HAP-1 (cell line): ENCODE data around the gene ADGRL3.

ENCODE experiments used
- DNase-seq, 2 experiments: peaks; one replicate each; pipeline ENCODE4 v3.0.0-alpha.2; 2016 to 2020; ENCODE audit warnings: low spot score in 2 of 2
- H3K27me3 ChIP-seq: fragments of 250-450 bp; sonication (Bioruptor Pico); 2 replicates; pipeline ENCODE4 v1.5.1; 2020; ENCODE audit warnings: low read depth, mild to moderate bottlenecking, moderate library complexity
- H3K36me3 ChIP-seq: fragments of 250-450 bp; sonication (Bioruptor Pico); replicated peaks from 2 replicates; pipeline ENCODE4 v1.5.1; 2020; ENCODE audit warnings: mild to moderate bottlenecking
- H3K4me1 ChIP-seq: fragments of 250-450 bp; sonication (Bioruptor Pico); 2 replicates; pipeline ENCODE4 v1.5.1; 2020; ENCODE audit warnings: mild to moderate bottlenecking
- H3K4me3 ChIP-seq: fragments of 250-450 bp; sonication (Bioruptor Pico); 2 replicates; pipeline ENCODE4 v1.5.1; 2020; ENCODE audit warnings: mild to moderate bottlenecking, moderate library complexity
- H3K9me3 ChIP-seq: fragments of 250-450 bp; sonication (Bioruptor Pico); 2 replicates; pipeline ENCODE4 v1.5.1; 2020; ENCODE audit warnings: mild to moderate bottlenecking, moderate library complexity
- in situ Hi-C: fragments of 300-500 bp; cut with MboI; formaldehyde crosslinking; loops from 3 replicates; pipeline ENCODE4 v1.14.3; 2020; ENCODE audit warnings: low sequenced_read_pairs, inconsistent platforms, mixed read lengths

Gene ADGRL3

GRCh38 chr4:61407642-61408618 lies 207.8 kb downstream of the ADGRL3 start:
- DNase-seq = no peak
- H3K4me3 ChIP-seq = no peak overlapping the region
- in situ Hi-C loops = no loop called here
- H3K9me3 ChIP-seq = no peaks in the 10 kb centered on the region
- no peaks in the 10 kb centered on the region for H3K4me1 ChIP-seq
- no peaks in the 10 kb centered on the region for H3K36me3 ChIP-seq
- no peaks in the 10 kb centered on the region for H3K27me3 ChIP-seq

- in situ Hi-C loops = no loop called here
- Histone ChIP-seq H3K4me1 (no peaks in the 10 kb centered on the region), H3K9me3 (no peaks in the 10 kb centered on the region), H3K27me3 (no peaks in the 10 kb centered on the region), H3K36me3 (no peaks in the 10 kb centered on the region), H3K4me3 (no peak overlapping the region)
- no peak for DNase-seq
These were observed 208.7 kb downstream of the ADGRL3 start for GRCh38 chr4:61408861-61409260.

DNA sequence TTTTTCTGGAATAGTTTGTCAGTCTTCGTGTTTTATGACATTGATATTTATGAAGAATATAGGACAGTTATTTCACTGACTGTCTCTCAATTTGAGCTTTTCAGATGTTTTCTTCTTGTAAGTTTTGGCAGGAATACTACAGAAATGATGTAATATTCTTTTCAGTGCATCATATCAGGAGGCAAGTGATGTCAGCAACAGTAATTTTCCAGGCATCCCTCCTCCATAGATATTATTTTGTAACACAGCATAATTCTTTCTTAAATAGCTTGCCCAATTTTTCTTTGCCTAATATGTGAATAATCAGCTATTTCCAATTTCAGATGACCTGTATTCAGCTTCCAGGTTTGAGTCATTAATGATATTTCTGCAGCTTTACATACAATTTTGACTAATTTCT lies 211.1 kb downstream of the ADGRL3 start:
- Histone ChIP-seq H3K27me3 (no peaks in the 10 kb centered on the region), H3K4me1 (no peaks in the 10 kb centered on the region), H3K36me3 (no peaks in the 10 kb centered on the region), H3K4me3 (no peak overlapping the region), H3K9me3 (no peaks in the 10 kb centered on the region)
- in situ Hi-C loops = no loop called here
- DNase-seq = no peak

DNA sequence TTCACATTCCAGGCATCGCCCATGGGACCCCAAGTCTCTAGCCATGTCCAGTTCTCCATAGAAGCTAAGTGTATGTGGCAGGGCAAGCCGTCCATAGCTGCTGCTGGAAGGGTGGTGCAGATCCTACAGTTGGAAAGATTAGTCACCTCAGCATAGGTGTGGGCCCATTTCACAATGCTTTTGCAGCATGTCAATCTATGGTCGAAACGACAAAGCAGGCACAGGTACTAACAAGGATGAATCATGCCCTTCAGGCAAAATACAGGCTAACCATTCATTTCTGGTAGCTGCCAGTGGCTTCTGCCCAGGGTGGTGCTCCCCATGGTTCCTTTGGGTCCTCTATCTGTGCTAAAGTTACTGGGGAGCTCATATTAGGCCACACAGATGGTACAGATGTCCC lies 225.2 kb downstream of the ADGRL3 start:
- Histone ChIP-seq H3K4me3 (no peak overlapping the region), H3K27me3 (no peaks in the 10 kb centered on the region), H3K36me3 (no peaks in the 10 kb centered on the region), H3K4me1 (no peaks in the 10 kb centered on the region), H3K9me3 (no peaks in the 10 kb centered on the region)
- in situ Hi-C loops = no loop called here
- DNase-seq = no peak

DNA sequence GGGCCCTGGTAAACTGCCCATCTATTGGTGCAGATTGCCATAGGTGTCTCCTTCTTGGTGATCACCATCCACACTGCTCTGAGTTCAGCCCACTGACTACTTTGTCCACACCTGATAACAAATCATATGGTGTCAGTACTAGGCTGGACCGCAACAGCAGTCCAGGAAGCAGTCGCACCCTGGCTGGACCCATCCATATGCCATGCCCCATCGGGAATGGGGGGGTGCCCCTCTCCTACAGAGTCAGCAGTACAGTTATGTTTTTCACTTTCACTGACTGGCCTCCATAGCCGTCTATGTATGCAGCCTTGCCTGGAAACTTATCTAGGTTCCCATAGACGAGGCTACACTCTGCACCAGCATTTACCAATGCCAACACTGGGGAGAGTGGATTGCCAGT lies 226.1 kb downstream of the ADGRL3 start:
- Histone ChIP-seq H3K4me3 (no peak overlapping the region), H3K27me3 (no peaks in the 10 kb centered on the region), H3K4me1 (no peaks in the 10 kb centered on the region), H3K36me3 (no peaks in the 10 kb centered on the region), H3K9me3 (no peaks in the 10 kb centered on the region)
- in situ Hi-C loops = no loop called here
- DNase-seq = no peak

- no peaks in the 10 kb centered on the region for H3K36me3 ChIP-seq
- no peaks in the 10 kb centered on the region for H3K4me1 ChIP-seq
- H3K4me3 ChIP-seq = no peak overlapping the region
- in situ Hi-C loops = no loop called here
- no peaks in the 10 kb centered on the region for H3K9me3 ChIP-seq
- no peak for DNase-seq
- H3K27me3 ChIP-seq = no peaks in the 10 kb centered on the region
These were observed 227.1 kb downstream of the ADGRL3 start for GRCh38 chr4:61427099-61427817.

DNA sequence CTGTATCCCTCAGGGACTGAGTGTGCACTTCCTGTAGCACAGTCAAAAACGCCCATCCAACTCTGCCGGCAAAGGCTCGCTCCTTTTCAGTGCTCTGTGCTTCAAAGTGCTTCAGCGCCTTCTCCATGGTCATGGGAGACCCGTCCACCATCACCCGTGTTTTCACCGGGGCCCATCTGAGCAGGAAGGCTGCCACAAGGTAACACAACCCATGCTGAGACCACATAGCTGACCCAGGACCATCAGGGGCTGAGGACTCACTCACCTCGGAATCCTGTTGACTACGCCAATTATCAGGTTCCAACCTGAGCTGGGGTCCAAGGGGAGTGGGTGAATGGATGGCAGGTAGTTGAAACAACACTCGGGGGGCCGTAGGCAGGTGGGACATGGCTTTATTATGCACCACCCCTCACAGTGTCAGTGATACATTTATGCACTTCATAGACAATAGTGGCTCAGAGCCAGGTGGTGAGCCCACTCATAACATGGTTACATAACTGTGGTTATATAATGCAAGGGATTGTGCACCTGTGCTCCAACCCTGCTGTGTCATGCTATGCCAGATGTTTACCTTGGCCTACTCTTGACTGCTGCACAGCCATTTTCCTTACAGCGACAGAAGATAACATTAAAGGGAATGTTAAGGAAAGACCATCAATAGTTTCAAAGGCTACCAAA lies 227.8 kb downstream of the ADGRL3 start:
- Histone ChIP-seq H3K36me3 (no peaks in the 10 kb centered on the region), H3K4me3 (no peak overlapping the region), H3K9me3 (no peaks in the 10 kb centered on the region), H3K27me3 (no peaks in the 10 kb centered on the region), H3K4me1 (no peaks in the 10 kb centered on the region)
- in situ Hi-C loops = no loop called here
- DNase-seq = no peak

DNA sequence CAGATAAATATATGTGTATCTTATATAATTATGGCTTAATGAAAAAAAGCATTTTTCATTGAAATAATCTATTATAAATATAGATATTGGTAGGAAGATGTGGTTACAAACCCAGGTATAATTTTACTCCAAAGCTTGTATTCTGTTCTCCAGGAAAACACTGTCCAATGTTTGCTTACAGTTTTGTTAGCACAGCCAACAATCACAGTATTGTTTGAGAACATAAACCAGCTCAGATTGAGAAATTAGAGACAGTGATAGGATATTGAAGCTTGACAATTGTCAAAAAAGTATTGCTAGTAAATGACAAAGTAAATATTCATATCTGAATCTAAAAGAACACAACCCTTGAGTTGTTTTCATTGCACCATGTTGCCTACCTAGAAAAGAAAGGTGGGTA lies 228.8 kb downstream of the ADGRL3 start:
- no peaks in the 10 kb centered on the region for H3K36me3 ChIP-seq
- H3K4me3 ChIP-seq = no peak overlapping the region
- in situ Hi-C loops = no loop called here
- DNase-seq = no peak
- H3K9me3 ChIP-seq = no peaks in the 10 kb centered on the region
- H3K4me1 ChIP-seq = no peaks in the 10 kb centered on the region
- no peaks in the 10 kb centered on the region for H3K27me3 ChIP-seq

- Histone ChIP-seq H3K4me1 (peaks cover 9% of the 10 kb centered on the region), H3K4me3 (no peak overlapping the region), H3K27me3 (no peaks in the 10 kb centered on the region), H3K9me3 (no peaks in the 10 kb centered on the region), H3K36me3 (no peaks in the 10 kb centered on the region)
- no peak for DNase-seq
- in situ Hi-C loops = no loop called here
These were observed 231.0 kb downstream of the ADGRL3 start for GRCh38 chr4:61431131-61431530.

DNA sequence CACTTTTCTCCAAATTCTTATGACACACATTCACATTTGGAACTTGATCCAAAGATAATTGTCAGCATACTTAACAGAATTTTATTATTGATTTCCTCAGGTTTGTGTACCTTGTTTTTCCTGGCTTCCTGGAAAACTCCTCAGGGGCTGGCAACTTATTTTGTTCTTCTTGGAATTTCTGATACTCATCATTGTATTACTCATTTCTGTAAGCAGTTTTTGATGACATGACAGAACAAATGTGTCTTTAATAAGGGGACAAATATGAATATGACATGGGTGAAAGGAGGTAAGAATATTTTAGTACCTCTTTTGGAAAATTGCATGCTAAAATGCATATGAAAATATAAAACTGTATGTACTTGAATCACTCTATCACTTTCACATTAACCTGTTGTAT lies 237.8 kb downstream of the ADGRL3 start:
- Histone ChIP-seq H3K36me3 (no peaks in the 10 kb centered on the region), H3K27me3 (no peaks in the 10 kb centered on the region), H3K4me1 (peaks cover 13% of the 10 kb centered on the region), H3K4me3 (no peak overlapping the region), H3K9me3 (no peaks in the 10 kb centered on the region)
- no peak for DNase-seq
- in situ Hi-C loops = no loop called here

- Histone ChIP-seq H3K27me3 (no peaks in the 10 kb centered on the region), H3K4me3 (no peak overlapping the region), H3K36me3 (no peaks in the 10 kb centered on the region), H3K4me1 (peaks cover 21% of the 10 kb centered on the region), H3K9me3 (no peaks in the 10 kb centered on the region)
- in situ Hi-C loops = no loop called here
- DNase-seq = no peak
These were observed 240.2 kb downstream of the ADGRL3 start for GRCh38 chr4:61440321-61440720.

GRCh38 chr4:61442936-61443335 lies 242.8 kb downstream of the ADGRL3 start:
- no peaks in the 10 kb centered on the region for H3K36me3 ChIP-seq
- no peaks in the 10 kb centered on the region for H3K27me3 ChIP-seq
- in situ Hi-C loops = no loop called here
- no peak overlapping the region for H3K4me3 ChIP-seq
- no peaks in the 10 kb centered on the region for H3K9me3 ChIP-seq
- no peak for DNase-seq
- peaks cover 9% of the 10 kb centered on the region for H3K4me1 ChIP-seq

DNA sequence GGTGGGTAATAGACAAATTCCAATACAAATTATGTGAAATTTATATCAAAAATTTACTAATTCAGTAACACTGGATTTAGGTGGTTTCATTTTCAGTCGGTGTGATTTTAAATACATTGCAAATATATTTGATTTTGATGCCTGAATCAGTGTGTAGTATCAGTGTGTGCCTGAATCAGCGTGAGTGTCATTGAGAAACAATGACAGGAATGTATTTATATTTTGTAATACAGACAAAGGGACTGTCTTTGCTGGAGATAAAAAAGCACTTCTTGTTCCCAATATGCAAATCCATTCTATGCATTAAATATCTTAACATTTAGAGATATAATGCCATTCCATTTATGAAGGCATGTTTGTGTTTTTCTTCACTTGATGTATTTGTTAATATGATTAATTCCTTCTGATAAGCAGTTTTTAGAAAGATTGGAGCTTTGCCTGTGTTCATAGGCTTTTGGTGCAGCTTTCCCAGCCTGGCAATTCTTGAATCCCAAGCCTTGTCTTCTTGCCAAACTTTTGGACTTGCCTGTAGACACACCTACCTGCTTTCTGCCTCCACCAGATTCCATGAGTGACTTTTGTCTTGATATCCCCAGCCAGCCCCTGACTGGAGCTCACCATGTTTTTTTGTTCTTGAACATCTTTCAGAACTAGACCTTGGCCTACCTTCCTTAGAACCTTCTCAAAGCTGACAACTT lies 243.8 kb downstream of the ADGRL3 start:
- in situ Hi-C loops = no loop called here
- Histone ChIP-seq H3K4me1 (peaks cover 9% of the 10 kb centered on the region), H3K27me3 (no peaks in the 10 kb centered on the region), H3K36me3 (no peaks in the 10 kb centered on the region), H3K4me3 (no peak overlapping the region), H3K9me3 (no peaks in the 10 kb centered on the region)
- no peak for DNase-seq
